HG03457 (cell line): ENCODE results near the gene ASMTL.
"Not testable (repeated sequence)": the region's sequence is repeated elsewhere in the genome, so short reads cannot be mapped to it uniquely, and the experiment has no call there.

Source experiments
- ATAC-seq: cut with Tn5 transposase; IDR thresholded peaks from one replicate; pipeline ENCODE4 v1.9.1; 2021; ENCODE audit warnings: moderate number of reproducible peaks; ENCODE audit not compliant: unreplicated experiment

Gene ASMTL

GRCh38 chrX:1435241-1435895 is 17.3 kb downstream of the ASMTL start:
- no peak for ATAC-seq

DNA sequence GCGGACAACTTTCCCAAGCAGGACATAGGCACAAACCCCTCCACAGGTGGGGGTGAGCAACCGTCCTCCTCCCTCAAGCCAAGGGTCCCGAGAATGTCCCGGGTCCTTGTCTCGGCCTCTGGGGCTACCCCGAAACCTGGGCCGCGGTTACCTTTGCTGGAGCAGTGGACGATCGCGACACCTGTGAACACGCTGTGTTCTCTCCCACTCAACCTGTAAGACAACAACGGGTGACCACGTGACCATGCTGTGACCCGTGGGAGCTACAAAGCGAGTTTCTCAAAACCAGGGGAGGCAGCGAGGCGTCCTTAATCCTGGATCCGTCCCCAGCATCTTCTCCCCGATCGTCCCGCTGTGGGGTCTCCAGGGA is 17.9 kb downstream of the ASMTL start:
- ATAC-seq, result no peak

- ATAC-seq, result no peak
These were observed 18.9 kb downstream of the ASMTL start for GRCh38 chrX:1433646-1434357.

DNA sequence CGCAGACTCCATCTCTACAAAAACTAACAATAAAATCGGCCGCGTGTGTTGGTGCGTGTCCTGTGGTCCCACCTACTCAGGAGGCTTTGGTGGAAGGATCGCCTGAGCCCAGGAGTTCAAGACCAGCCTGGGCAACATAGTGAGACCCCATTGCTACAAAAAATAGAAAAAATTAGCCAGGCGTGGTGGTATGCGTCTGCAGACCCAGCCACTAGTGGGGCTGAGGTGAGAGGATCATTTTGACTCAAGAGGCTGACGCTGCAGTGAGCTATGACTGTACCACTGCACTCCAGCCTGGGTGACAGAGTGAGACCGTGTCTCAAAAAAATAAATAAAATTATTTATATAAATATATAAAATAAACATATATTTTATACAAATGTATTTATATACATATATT is 22.3 kb downstream of the ASMTL start:
- no peak for ATAC-seq

GRCh38 chrX:1427756-1428155 is 25.0 kb downstream of the ASMTL start:
- no peak for ATAC-seq

DNA sequence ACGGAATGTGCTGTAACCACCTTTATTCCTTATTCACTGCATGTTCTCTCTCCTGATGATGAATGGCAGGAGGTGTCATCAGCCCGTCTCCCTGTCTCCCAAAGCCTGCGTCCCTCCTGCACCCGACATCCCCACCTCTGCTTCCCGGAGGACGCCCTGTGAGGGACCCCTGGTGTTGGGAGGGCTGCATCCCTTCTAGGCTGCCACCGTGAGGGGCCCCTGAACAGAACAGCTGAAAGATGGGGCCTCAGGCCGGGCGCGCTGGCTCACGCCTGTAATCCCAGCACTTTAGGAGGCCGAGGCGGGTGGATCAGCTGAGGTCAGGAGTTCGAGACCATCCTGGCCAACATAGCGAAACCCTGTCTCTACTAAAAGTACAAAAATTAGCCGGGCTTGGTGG is 26.4 kb downstream of the ASMTL start:
- ATAC-seq, result not testable (repeated sequence)

DNA sequence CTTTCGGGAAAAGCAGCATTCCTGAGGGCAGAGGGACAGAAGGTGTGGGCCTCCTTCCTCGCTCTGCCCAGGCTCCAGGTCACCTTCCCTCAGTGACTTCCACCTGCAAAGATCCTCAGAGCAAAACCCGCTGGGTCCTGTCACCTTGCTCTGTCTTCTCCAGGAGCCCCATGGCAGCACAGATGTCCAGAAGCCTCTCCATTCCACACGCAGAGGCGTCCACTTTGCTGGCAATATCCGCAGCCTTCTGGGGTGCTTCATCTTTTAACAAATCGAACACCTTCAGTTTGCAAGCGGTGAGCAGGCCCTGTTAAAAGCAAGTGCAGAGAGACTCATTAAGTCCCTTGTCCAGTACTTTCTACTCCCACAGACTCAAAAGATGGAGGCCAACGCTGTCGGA is 27.3 kb downstream of the ASMTL start:
- ATAC-seq, result no peak

- ATAC-seq, result no peak
These were observed 28.4 kb downstream of the ASMTL start for GRCh38 chrX:1424147-1424851.

DNA sequence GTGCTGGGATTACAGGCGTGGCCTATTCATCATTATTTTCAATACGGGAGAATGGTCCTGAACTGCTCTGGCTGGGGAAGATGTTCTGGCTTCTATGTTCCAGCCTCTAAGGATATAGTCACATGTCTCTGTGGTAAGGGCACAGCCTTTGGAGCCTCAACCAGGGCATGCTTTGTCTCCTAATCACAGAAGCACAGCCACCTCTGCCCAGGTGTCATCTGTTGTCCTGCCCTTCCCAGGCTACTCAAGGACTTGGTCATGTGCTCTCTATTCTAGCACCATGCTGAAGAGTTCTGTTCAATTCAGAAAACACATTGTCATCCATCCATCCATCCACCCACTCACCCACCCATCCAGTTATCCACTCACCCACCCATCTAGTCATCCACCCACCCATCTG is 29.5 kb downstream of the ASMTL start:
- ATAC-seq, result no peak

GRCh38 chrX:1422135-1422465 is 30.6 kb downstream of the ASMTL start:
- no peak for ATAC-seq

DNA sequence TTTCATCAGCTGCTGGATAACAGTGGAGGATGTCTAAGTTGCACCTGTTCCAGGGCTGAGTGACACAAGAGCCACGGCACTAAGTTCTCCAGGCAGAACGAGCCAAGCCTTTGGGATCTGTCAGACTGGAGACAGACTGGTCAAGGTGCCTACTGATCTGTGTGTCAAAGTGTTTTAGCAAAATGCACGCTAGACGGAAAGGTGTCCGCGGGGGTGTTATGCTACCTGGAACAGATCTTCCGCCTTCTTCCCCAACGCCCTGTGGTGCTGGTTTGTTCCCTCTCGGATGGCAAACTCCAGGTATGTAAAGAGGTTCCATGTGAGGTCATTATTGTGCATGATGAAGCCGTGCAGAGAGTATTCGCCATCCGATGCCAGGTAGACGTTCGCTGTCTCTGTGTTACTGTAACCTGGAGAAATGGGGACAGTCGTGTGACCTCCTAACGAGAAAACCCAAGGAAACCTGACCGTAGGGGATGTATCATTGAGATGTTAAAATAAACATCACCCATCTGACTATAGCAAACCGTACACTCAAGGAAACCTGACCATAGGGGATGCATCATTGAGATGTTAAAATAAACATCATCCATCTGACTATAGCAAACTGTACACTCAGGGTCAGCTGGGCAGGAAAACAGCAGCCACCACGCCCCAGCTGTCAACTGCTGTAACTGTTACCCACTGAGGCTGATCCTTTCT is 31.1 kb downstream of the ASMTL start:
- no peak for ATAC-seq

DNA sequence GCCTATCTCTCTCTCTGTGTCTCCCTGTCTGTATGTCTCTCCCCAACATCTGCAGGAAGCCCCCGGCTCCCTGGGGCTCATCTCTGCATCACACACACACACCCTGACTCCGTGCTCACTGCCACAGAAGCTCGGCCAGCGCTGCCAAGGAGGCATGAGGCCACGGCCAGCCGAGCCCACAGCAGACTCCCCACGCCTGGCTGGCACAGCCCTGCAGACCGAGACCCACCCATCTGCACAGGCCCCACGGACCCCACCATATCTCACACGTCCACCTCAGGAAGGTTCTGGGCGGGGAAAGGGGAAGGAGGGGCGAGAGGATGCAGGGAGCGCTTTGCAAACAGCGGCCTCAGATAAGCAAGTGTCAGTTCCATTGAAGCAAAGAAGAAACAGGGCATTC is 32.3 kb downstream of the ASMTL start:
- ATAC-seq, result no peak

DNA sequence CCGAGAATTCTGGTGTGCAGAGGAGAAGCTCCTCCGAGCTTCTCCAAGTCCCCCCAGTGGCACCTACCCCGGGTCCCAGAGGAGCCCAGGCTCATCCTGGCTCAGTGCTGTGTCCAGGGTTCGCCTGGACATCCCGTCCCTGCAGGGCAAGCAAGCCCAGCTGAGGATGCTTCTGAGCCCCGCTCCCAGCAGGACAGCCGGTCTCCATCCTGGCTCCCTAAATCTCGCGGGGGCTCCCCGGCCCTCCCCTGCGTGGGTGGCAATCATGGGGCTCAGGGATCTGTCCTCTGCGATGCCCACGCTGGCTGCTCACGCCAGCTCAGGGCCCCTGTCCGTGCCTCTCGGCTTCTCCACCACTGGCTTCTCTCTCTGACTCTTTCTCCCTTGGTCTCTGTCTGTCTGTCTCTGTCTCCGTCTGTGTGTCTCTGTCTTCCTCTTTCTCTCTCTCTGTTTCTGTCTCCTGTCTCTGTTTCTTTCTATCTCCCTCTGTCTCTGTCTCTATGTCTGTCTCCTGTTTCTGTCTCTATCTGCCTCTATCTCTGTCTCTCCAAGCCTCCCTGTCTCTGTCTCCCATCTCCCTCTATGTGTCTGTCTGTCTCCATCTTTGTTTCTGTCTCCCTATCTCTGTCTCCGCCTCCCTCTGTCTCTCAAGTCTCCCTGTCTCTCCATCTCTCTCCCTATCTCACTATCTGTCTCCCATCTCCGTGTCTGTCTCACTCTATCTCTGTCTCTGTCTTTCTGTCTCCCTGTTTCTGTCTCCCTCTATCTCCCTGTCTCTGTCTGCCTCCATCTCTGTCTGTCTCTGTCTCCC is 33.0 kb downstream of the ASMTL start:
- ATAC-seq, result no peak

DNA sequence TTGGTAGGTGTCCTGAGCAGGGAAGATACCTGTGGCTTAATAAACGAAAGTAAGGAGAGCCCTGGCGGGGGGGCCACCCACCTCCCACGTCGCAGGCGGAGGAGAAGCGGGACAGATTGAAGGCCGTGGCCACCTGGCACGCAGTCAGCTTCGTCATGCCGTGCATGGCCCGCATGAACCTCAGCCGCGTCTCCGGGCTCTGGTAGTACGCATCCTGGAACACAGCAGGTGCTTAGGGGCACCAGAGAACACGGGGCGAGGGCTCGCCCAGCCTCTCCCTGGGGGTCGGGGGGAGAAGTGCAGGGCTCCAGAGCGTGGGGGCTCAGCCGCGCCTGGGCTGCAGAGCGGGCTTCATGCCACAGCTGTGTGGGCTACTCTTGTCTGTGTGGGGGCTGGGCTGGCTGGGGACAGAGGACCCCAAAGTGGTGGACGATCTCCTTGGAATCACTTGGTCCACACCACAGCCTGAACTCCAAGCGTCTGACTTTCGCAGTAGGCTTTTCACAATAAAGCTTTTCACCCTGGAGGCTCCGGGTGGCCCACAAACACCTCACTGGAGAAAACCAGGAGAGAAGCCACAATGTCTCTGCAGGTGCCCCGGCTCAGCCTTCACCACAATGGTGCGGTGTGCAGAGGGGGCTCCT is 33.7 kb downstream of the ASMTL start:
- ATAC-seq, result no peak

DNA sequence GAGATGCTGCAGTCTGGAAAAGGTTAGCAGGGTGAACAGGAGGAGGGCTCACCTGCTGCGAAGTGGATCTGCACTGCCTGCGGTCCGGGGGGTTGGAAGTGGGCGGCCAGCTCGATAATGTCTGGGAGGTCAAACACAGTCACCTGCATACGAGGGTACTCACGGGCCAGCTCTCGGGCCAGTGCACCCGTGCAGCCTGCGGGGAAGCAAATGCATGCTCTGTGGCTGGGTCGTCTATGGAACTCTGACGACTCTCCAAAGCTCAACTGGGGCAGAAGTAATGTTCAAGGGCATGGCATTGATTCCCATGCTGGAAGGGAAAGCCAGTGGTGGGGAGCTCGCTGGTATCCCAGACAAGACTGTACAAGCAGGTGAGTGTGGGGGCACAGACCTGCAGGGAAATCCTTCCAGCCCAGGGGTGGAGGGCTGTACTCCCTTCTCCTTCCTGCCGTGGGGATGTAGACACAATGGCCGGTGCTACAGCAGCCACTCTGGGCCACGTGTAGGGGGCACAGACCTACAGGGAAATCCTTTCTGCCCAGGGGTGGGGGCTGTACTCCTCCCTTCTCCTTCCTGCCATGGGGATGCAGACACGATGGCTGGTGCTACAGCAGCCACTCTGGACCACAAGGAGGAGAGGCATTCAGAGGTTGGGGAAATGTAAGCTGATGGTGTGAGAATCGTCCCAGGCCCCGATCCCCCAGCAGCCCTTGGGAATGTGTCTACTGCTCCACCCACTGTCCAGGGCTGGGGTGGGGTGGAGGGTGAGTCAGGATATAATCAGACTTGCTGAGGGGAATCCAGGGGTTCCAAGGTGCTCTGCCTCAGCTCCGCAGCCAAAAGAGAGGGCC is 34.6 kb downstream of the ASMTL start:
- no peak for ATAC-seq

DNA sequence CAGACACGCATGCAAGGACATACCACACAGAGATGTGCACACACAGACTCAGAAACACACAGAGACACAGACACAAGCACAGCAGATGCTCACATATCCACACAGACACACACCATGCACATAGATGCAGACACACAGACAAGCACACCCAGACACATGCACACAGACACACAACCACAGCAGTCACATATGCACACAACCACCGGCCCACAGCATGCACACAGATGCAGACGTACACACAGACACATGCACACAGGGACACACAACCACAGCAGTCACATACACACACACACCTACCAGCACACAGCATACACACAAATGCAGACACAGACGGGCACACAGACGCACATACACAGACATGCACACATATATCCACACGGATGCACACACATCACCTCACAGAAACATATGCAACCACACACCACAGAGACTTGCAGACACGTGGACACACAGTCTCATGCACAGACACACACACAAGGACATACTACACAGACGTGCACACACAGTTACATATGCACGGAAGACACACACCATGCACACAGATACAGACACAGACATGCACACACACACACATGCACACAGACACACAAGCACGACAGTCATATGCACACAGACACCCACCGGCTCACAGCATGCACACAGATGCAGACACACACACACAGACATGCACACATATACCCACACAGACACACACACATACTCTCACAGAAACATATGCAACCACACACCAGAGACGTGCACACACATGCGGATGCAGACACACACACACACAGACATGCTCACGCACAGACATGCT is 35.5 kb downstream of the ASMTL start:
- ATAC-seq, result no peak

DNA sequence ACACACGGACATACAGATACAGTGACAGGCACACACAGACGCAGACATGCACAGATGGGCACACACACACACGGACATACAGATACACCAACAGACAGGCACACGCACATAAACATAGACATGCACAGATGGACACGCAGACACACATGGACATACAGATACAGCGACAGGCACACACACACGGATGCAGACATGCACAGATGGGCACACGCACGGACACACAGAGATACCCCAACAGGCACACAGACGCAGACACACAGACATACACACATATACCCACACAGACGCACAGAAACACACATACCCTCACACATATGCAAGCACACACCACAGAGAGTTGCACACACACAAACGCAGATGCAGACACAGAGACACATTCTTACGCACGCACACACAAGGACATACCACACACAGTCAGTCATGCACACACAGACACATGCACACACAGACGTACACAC is 36.4 kb downstream of the ASMTL start:
- no peak for ATAC-seq

- no peak for ATAC-seq
These were observed 40.1 kb downstream of the ASMTL start for GRCh38 chrX:1412551-1413161.
